SH-SY5Y (cell line): ENCODE measurements around the gene PI4KA.

Source experiments
- GATA2 ChIP-seq: IDR thresholded peaks from 2 replicates; pipeline ENCODE4 v1.6.1; 2011; ENCODE audit warnings: mild to moderate bottlenecking, low read depth, low read length
- GATA3 ChIP-seq: IDR thresholded peaks from 2 replicates; pipeline ENCODE4 v1.6.1; 2011; ENCODE audit warnings: low read depth, mild to moderate bottlenecking, low read length, moderate library complexity

DNA sequence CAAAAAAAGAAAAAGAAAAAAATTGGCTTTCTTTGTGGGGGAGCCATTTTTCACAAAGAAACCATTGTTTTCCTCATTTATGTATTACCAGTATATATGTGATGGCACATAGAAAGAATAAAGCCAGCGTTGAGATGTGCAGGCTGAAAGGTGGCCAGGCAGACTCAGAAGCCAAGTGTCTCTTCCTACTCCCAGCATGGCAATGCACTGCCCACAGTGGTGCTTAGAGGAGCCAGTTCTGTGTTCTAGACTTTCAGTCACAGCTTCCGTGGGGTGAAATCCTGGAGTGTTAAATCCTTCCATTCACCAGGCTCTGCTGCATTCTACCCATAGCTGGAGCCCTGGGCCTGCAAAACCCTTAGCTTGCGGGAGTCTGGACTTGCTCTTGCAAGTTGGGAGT, 19.1 kb upstream of the PI4KA start:
- no peak for TF ChIP-seq GATA2
- TF ChIP-seq GATA3 = no peak
